ENCODE results near the gene ENTPD1.

ENTPD1 gene

DNA sequence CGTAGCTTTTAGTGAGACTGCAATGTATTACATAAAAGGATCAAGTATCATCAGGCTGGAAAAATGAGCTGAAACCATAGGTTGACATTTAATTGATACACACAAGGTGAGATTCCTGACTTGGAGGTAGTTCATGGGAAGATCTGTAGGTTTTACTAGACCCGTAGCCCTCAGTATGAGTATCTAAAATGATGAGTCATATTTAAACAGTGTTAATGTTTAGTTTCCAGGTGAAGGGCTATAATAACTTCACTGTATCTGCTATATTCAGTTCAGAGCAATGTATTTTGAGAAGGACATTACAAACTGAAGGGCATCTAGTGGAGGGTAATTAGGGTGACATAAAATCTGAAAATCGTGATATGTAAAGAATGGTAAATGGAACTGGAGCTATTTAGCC, 35.0 kb downstream of the ENTPD1 start:
- no peak overlapping the region for H3K4me3 Mint-ChIP-seq
- TF ChIP-seq, protein P1, sequence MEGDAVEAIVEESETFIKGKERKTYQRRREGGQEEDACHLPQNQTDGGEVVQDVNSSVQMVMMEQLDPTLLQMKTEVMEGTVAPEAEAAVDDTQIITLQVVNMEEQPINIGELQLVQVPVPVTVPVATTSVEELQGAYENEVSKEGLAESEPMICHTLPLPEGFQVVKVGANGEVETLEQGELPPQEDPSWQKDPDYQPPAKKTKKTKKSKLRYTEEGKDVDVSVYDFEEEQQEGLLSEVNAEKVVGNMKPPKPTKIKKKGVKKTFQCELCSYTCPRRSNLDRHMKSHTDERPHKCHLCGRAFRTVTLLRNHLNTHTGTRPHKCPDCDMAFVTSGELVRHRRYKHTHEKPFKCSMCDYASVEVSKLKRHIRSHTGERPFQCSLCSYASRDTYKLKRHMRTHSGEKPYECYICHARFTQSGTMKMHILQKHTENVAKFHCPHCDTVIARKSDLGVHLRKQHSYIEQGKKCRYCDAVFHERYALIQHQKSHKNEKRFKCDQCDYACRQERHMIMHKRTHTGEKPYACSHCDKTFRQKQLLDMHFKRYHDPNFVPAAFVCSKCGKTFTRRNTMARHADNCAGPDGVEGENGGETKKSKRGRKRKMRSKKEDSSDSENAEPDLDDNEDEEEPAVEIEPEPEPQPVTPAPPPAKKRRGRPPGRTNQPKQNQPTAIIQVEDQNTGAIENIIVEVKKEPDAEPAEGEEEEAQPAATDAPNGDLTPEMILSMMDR (IDR thresholded peaks at IDR 0.05; ENCODE audit: unreplicated experiment in 3 of 3), result no peak
- no peaks in the 10 kb centered on the region for H3K9me3 Mint-ChIP-seq
- H3K36me3 Mint-ChIP-seq (ENCODE audit: low read depth), result no peaks in the 10 kb centered on the region
- peaks cover 21% of the 10 kb centered on the region for H3K4me1 Mint-ChIP-seq
- H3K27ac Mint-ChIP-seq, result peak overlapping the region in 2 of 3 experiments; percentile 21 to 40
- H3K27me3 Mint-ChIP-seq (ENCODE audit: low read depth), result no peaks in the 10 kb centered on the region

DNA sequence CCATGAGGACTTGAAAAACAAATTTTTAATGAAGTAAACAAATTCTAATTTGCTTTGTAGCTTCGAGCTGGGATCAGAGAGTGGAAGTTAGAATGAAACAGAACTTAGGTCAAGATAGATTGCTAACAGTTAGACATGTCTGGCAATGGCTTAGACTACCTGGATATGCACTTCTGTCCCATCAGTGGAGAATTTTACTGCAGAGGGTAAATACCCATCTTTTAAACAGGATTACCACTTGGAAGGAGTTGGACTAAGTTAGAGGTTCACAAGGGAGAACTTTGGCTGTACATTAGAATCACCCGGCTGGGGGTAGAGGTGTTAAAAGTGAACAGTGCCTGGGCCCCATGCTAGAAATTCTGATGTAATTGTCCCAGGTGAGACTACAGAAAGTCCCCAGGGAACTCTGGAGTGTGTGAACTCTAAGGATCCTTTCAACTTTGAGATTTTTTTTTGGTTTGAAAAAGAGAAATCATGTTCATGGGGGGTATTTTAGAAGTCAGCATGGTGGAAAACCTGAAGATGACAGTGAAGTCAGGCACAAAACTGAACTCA, 35.5 kb downstream of the ENTPD1 start:
- Mint-ChIP-seq H3K4me3 (no peak overlapping the region), H3K36me3 (ENCODE audit: low read depth) (no peaks in the 10 kb centered on the region), H3K27me3 (ENCODE audit: low read depth) (no peaks in the 10 kb centered on the region), H3K9me3 (no peaks in the 10 kb centered on the region), H3K4me1 (peaks cover 21% of the 10 kb centered on the region), H3K27ac (peak overlapping the region in 2 of 3 experiments; percentile 64 to 95)
- TF ChIP-seq, protein P1 (IDR thresholded peaks at IDR 0.05; ENCODE audit: unreplicated experiment in 3 of 3), result no peak

- Mint-ChIP-seq H3K36me3 (ENCODE audit: low read depth) (no peaks in the 10 kb centered on the region), H3K27ac (peak overlapping the region in 2 of 3 experiments; percentile 95 to 96), H3K9me3 (no peaks in the 10 kb centered on the region), H3K4me3 (no peak overlapping the region), H3K27me3 (ENCODE audit: low read depth) (no peaks in the 10 kb centered on the region), H3K4me1 (peaks cover 21% of the 10 kb centered on the region)
- TF ChIP-seq, protein P1 (IDR thresholded peaks at IDR 0.05; ENCODE audit: unreplicated experiment in 3 of 3), result no peak
These were observed 36.3 kb downstream of the ENTPD1 start for GRCh38 chr10:95792211-95792780.

DNA sequence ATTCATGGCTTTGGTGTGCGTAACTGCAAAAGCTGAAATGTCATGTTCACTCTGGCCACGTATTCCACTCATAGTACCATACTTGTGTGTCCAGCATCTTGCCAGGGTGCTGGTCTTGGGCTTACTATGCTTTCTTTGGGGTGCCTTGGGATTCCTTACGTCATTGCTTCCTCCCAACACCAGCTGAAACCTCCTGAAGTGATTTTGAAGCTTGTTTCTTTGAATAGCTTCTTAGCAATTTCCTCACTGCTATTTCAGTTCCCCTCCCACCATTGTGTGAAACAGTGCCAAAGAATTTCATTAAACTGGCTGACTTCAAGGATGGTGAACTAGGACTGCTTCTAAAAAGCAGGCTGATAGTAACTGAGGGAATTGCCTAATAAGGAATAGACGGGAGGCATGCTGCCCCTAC, 36.9 kb downstream of the ENTPD1 start:
- Mint-ChIP-seq H3K4me1 (peaks cover 21% of the 10 kb centered on the region), H3K27me3 (ENCODE audit: low read depth) (no peaks in the 10 kb centered on the region), H3K4me3 (no peak overlapping the region)

DNA sequence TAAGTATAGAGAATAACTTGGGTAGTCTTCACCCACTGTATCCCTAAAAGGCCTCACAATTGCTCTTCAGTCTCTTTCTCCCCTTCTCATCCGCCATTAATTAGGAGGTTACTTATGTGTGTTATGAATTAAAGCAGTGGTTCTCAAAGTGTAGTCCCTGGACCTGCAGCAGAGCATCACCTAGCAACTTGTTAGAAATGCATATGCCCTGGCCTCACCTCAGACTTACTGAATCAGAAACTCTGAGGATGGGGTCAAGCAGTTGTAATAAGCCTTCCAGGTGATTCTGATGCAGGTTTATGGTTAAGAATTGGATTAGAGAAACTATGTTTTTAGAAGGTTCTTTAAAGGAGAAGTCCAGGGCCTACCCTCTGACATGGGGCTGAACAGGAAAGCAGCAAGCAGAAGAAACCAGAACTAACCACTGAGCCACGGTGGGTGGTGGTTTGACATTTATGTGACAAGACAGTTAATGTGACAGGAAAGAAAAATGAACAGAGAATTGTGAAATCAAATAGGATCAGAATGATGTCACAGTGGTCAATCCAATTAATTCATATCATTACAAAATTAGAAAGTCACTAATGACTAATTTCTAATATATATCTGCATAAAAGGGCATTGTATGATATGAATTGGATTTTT, 37.6 kb downstream of the ENTPD1 start:
- Mint-ChIP-seq H3K27me3 (ENCODE audit: low read depth) (no peaks in the 10 kb centered on the region), H3K4me3 (no peak overlapping the region), H3K36me3 (ENCODE audit: low read depth) (no peaks in the 10 kb centered on the region), H3K27ac (peak overlapping the region in 2 of 3 experiments; percentile 95 to 96), H3K9me3 (no peaks in the 10 kb centered on the region), H3K4me1 (peaks cover 21% of the 10 kb centered on the region)
- TF ChIP-seq, protein P1 (IDR thresholded peaks at IDR 0.05; ENCODE audit: unreplicated experiment in 3 of 3), result no peak

More for the DNA sequence above, 36.9 kb downstream of the ENTPD1 start:
- Mint-ChIP-seq H3K36me3 (ENCODE audit: low read depth) (no peaks in the 10 kb centered on the region), H3K27ac (peak overlapping the region; percentile 21 to 96 (median 95)), H3K9me3 (no peaks in the 10 kb centered on the region)
- TF ChIP-seq, protein P1 (IDR thresholded peaks at IDR 0.05; ENCODE audit: unreplicated experiment in 3 of 3), result no peak

Data from nephron (organoid).